ENCODE measurements around the gene CLDN8.

GRCh38 chr21:30243691-30244090, 27.8 kb upstream of the CLDN8 start:
- TF ChIP-seq CTCF (IDR thresholded peaks at IDR 0.05; ENCODE audit: insufficient read depth, low read depth, low read length) (no peak), EZH2 (IDR thresholded peaks at IDR 0.05; ENCODE audit: insufficient read depth, low read length) (no peak)

All from astrocyte (in vitro differentiated cells and primary cell).